Astrocyte (in vitro differentiated cells and primary cell): ENCODE results near the gene BPIFA3. TPM values are rescaled to one million over a fixed set of nuclear protein-coding genes. Genes with fewer than 3 reads are reported as not detected.

Experiments
- DNase-seq: peaks from one replicate; pipeline ENCODE4 v3.0.0-alpha.2; 2010; ENCODE audit warnings: low read depth
- FAIRE-seq: peaks from 2 replicates; lab custom pipeline; 2011; peaks lifted over from hg19 to GRCh38; lab: Jason Lieb, UNC
- H2AFZ ChIP-seq: 2 replicates; pipeline ENCODE4 v1.6.0; 2012; ENCODE audit warnings: low read depth, low read length, inconsistent platforms
- H3K27ac ChIP-seq: 2 replicates; pipeline ENCODE4 v1.5.1; 2011; ENCODE audit warnings: low read depth, low read length, inconsistent platforms
- H3K27me3 ChIP-seq: 2 replicates; pipeline ENCODE4 v1.6.0; 2011; ENCODE audit warnings: low read length, inconsistent platforms; ENCODE audit not compliant: insufficient read depth
- H3K36me3 ChIP-seq: 2 replicates; pipeline ENCODE4 v1.5.1; 2011; ENCODE audit warnings: low read length, inconsistent platforms; ENCODE audit not compliant: insufficient read depth
- H3K4me1 ChIP-seq: 2 replicates; pipeline ENCODE4 v1.5.1; 2011; ENCODE audit warnings: low read length, inconsistent platforms; ENCODE audit not compliant: insufficient read depth
- H3K4me2 ChIP-seq: 2 replicates; pipeline ENCODE4 v1.6.0; 2012; ENCODE audit warnings: low read length, inconsistent platforms
- H3K4me3 ChIP-seq: 2 replicates; pipeline ENCODE4 v1.5.1; 2011; ENCODE audit warnings: low read depth, mild to moderate bottlenecking, low read length, inconsistent platforms; ENCODE audit not compliant: insufficient read depth
- H3K79me2 ChIP-seq: 2 replicates; pipeline ENCODE4 v1.6.0; 2012; ENCODE audit warnings: mild to moderate bottlenecking, low read length, inconsistent platforms; ENCODE audit not compliant: insufficient read depth
- H3K9ac ChIP-seq: 2 replicates; pipeline ENCODE4 v1.6.0; 2012; ENCODE audit warnings: mild to moderate bottlenecking, low read length, inconsistent platforms
- H3K9me3 ChIP-seq: 2 replicates; pipeline ENCODE4 v1.5.1; 2012; ENCODE audit warnings: low read depth, mild to moderate bottlenecking, low read length, inconsistent platforms; ENCODE audit not compliant: insufficient read depth
- H4K20me1 ChIP-seq: 2 replicates; pipeline ENCODE4 v1.6.0; 2012; ENCODE audit warnings: low read length, inconsistent platforms; ENCODE audit not compliant: insufficient read depth
- H3K27ac Mint-ChIP-seq: one replicate; pipeline ENCODE4 v1.8.0; 2021; ENCODE audit warnings: mild to moderate bottlenecking, mixed read lengths; ENCODE audit not compliant: unreplicated experiment
- H3K27me3 Mint-ChIP-seq: one replicate; pipeline ENCODE4 v1.8.0; 2021; ENCODE audit warnings: low read depth, mixed read lengths; ENCODE audit not compliant: unreplicated experiment
- H3K36me3 Mint-ChIP-seq: one replicate; pipeline ENCODE4 v1.8.0; 2021; ENCODE audit warnings: low read depth, mixed read lengths; ENCODE audit not compliant: unreplicated experiment
- H3K4me1 Mint-ChIP-seq: one replicate; pipeline ENCODE4 v1.8.0; 2021; ENCODE audit warnings: low read depth, mixed read lengths; ENCODE audit not compliant: unreplicated experiment
- H3K4me3 Mint-ChIP-seq: one replicate; pipeline ENCODE4 v1.8.0; 2021; ENCODE audit warnings: mild to moderate bottlenecking, moderate library complexity, mixed read lengths; ENCODE audit not compliant: unreplicated experiment
- H3K9me3 Mint-ChIP-seq: one replicate; pipeline ENCODE4 v1.8.0; 2021; ENCODE audit warnings: mild to moderate bottlenecking, mixed read lengths; ENCODE audit not compliant: unreplicated experiment
- CTCF ChIP-seq: IDR thresholded peaks from 2 replicates; pipeline ENCODE4 v1.5.1; 2011; ENCODE audit warnings: low read depth, mild to moderate bottlenecking, inconsistent platforms, low read length, moderate library complexity; ENCODE audit not compliant: insufficient read depth
- EZH2 ChIP-seq: IDR thresholded peaks from 2 replicates; pipeline ENCODE4 v1.6.1; 2012; ENCODE audit warnings: mild to moderate bottlenecking, low read length, inconsistent platforms; ENCODE audit not compliant: insufficient read depth
- total RNA-seq: library from RNA; stranded (reverse); gene quantifications from 2 replicates; pipeline ENCODE4 v1.2.1, GENCODE V29; 2021

The BPIFA3 gene
- total RNA-seq, 1 donor from 2014 or later: not detected

GRCh38 chr20:33276303-33277113 lies 59.4 kb downstream of the BPIFA3 start:
- TF ChIP-seq EZH2 (no peak), CTCF (no peak)
- no peak overlapping the region for H2AFZ ChIP-seq
- H3K4me1 ChIP-seq: no peaks in the 10 kb centered on the region
- peaks cover 3% of the 10 kb centered on the region for H3K4me1 Mint-ChIP-seq
- no peak for DNase-seq
- no peak overlapping the region for H3K27ac ChIP-seq
- H3K9ac ChIP-seq: no peak overlapping the region
- H3K36me3 ChIP-seq: no peaks in the 10 kb centered on the region
- no peak overlapping the region for H3K4me3 ChIP-seq
- peaks cover 37% of the 10 kb centered on the region for H3K27me3 Mint-ChIP-seq
- H3K27ac Mint-ChIP-seq: no peak overlapping the region
- FAIRE-seq: no peak
- no peaks in the 10 kb centered on the region for H4K20me1 ChIP-seq
- no peak overlapping the region for H3K4me3 Mint-ChIP-seq
- no peak overlapping the region for H3K4me2 ChIP-seq
- peaks cover 6% of the 10 kb centered on the region for H3K27me3 ChIP-seq
- no peaks in the 10 kb centered on the region for H3K36me3 Mint-ChIP-seq
- H3K79me2 ChIP-seq: no peaks in the 10 kb centered on the region
- no peaks in the 10 kb centered on the region for H3K9me3 Mint-ChIP-seq
- H3K9me3 ChIP-seq: no peaks in the 10 kb centered on the region

Other genes with a start within 250 kb of the BPIFA3 start
- not detected in 2 replicates for gene SUN5, start 212.9 kb upstream of the BPIFA3 start, total RNA-seq
- not detected in 2 replicates for gene BPIFB2, start 209.6 kb upstream of the BPIFA3 start, total RNA-seq
- gene BPIFB6, start 185.7 kb upstream of the BPIFA3 start, total RNA-seq: not detected in 2 replicates
- gene BPIFB3, start 163.4 kb upstream of the BPIFA3 start, total RNA-seq: not detected in 2 replicates
- gene BPIFB4, start 137.7 kb upstream of the BPIFA3 start, total RNA-seq: not detected in 2 replicates
- not detected in 2 replicates for gene BPIFA2, start 49.2 kb upstream of the BPIFA3 start, total RNA-seq
- not detected in 2 replicates for gene BPIFA1, start 18.6 kb downstream of the BPIFA3 start, total RNA-seq
- gene BPIFB1, start 65.9 kb downstream of the BPIFA3 start, total RNA-seq: not detected in 2 replicates
- 24.9 and 29.2 TPM in 2 replicates for gene CDK5RAP1, start 184.2 kb downstream of the BPIFA3 start, total RNA-seq
- gene SNTA1, start 226.4 kb downstream of the BPIFA3 start, total RNA-seq: 7.1 and 9.6 TPM in 2 replicates